ENCODE results near the gene SLC10A7.

GRCh38 chr4:146245850-146246249 lies 275.9 kb downstream of the SLC10A7 start:
- TF ChIP-seq, protein P1, sequence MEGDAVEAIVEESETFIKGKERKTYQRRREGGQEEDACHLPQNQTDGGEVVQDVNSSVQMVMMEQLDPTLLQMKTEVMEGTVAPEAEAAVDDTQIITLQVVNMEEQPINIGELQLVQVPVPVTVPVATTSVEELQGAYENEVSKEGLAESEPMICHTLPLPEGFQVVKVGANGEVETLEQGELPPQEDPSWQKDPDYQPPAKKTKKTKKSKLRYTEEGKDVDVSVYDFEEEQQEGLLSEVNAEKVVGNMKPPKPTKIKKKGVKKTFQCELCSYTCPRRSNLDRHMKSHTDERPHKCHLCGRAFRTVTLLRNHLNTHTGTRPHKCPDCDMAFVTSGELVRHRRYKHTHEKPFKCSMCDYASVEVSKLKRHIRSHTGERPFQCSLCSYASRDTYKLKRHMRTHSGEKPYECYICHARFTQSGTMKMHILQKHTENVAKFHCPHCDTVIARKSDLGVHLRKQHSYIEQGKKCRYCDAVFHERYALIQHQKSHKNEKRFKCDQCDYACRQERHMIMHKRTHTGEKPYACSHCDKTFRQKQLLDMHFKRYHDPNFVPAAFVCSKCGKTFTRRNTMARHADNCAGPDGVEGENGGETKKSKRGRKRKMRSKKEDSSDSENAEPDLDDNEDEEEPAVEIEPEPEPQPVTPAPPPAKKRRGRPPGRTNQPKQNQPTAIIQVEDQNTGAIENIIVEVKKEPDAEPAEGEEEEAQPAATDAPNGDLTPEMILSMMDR (IDR thresholded peaks at IDR 0.05; ENCODE audit: low read depth, low read length, poor library complexity, severe bottlenecking) = no peak
- no peak for TF ChIP-seq EZH2phosphoT487 (IDR thresholded peaks at IDR 0.05; ENCODE audit: borderline replicate concordance, low read length)

All from DOHH2 (cell line).